ENCODE results near the gene USP7.

USP7 gene

GRCh38 chr16:8951447-8952280 is 12.0 kb downstream of the USP7 start:
- H3K4me1 ChIP-seq (ENCODE audit: control insufficient read depth, insufficient read depth, low read length, unreplicated experiment): peaks cover 9% of the 10 kb centered on the region
- no peaks in the 10 kb centered on the region for H3K36me3 ChIP-seq (ENCODE audit: insufficient read depth, low read length)
- H3K79me2 ChIP-seq (ENCODE audit: control insufficient read depth, insufficient read depth, low read length, unreplicated experiment): peaks cover 94% of the 10 kb centered on the region
- no peak overlapping the region for H3K27ac ChIP-seq (ENCODE audit: low read depth, low read length)
- no peak overlapping the region for H2AFZ ChIP-seq (ENCODE audit: low read length, unreplicated experiment)
- no peak overlapping the region for H3K4me3 ChIP-seq (ENCODE audit: low read depth, low read length)
- H3K27me3 ChIP-seq (ENCODE audit: insufficient read depth, low read length): no peaks in the 10 kb centered on the region

- H3K27me3 ChIP-seq (ENCODE audit: insufficient read depth, low read length): no peaks in the 10 kb centered on the region
- peaks cover 94% of the 10 kb centered on the region for H3K79me2 ChIP-seq (ENCODE audit: control insufficient read depth, insufficient read depth, low read length, unreplicated experiment)
- H3K27ac ChIP-seq (ENCODE audit: low read depth, low read length): no peak overlapping the region
Observed at GRCh38 chr16:8950580-8951077, 13.1 kb downstream of the USP7 start.

GRCh38 chr16:8949536-8950418 is 13.9 kb downstream of the USP7 start:
- Histone ChIP-seq H3K79me2 (ENCODE audit: control insufficient read depth, insufficient read depth, low read length, unreplicated experiment) (peaks cover 94% of the 10 kb centered on the region), H3K4me1 (ENCODE audit: control insufficient read depth, insufficient read depth, low read length, unreplicated experiment) (no peaks in the 10 kb centered on the region), H3K27ac (ENCODE audit: low read depth, low read length) (no peak overlapping the region), H2AFZ (ENCODE audit: low read length, unreplicated experiment) (no peak overlapping the region), H3K36me3 (ENCODE audit: insufficient read depth, low read length) (no peaks in the 10 kb centered on the region), H3K4me3 (ENCODE audit: low read depth, low read length) (no peak overlapping the region), H3K27me3 (ENCODE audit: insufficient read depth, low read length) (no peaks in the 10 kb centered on the region)

More at GRCh38 chr16:8950580-8951077, 13.1 kb downstream of the USP7 start:
- H2AFZ ChIP-seq (ENCODE audit: low read length, unreplicated experiment): no peak overlapping the region
- no peaks in the 10 kb centered on the region for H3K36me3 ChIP-seq (ENCODE audit: insufficient read depth, low read length)
- no peak overlapping the region for H3K4me3 ChIP-seq (ENCODE audit: low read depth, low read length)
- peaks cover under 1% of the 10 kb centered on the region for H3K4me1 ChIP-seq (ENCODE audit: control insufficient read depth, insufficient read depth, low read length, unreplicated experiment)

- Histone ChIP-seq H3K4me1 (ENCODE audit: control insufficient read depth, insufficient read depth, low read length, unreplicated experiment) (no peaks in the 10 kb centered on the region), H3K27ac (ENCODE audit: low read depth, low read length) (no peak overlapping the region)
Observed at GRCh38 chr16:8948831-8949230, 14.9 kb downstream of the USP7 start.

GRCh38 chr16:8948069-8948593 is 15.6 kb downstream of the USP7 start:
- no peaks in the 10 kb centered on the region for H3K36me3 ChIP-seq (ENCODE audit: insufficient read depth, low read length)
- H3K79me2 ChIP-seq (ENCODE audit: control insufficient read depth, insufficient read depth, low read length, unreplicated experiment): peaks cover 99% of the 10 kb centered on the region
- H3K4me1 ChIP-seq (ENCODE audit: control insufficient read depth, insufficient read depth, low read length, unreplicated experiment): no peaks in the 10 kb centered on the region
- no peak overlapping the region for H3K4me3 ChIP-seq (ENCODE audit: low read depth, low read length)
- no peaks in the 10 kb centered on the region for H3K27me3 ChIP-seq (ENCODE audit: insufficient read depth, low read length)
- no peak overlapping the region for H3K27ac ChIP-seq (ENCODE audit: low read depth, low read length)
- H2AFZ ChIP-seq (ENCODE audit: low read length, unreplicated experiment): no peak overlapping the region

More at GRCh38 chr16:8948831-8949230, 14.9 kb downstream of the USP7 start:
- Histone ChIP-seq H2AFZ (ENCODE audit: low read length, unreplicated experiment) (no peak overlapping the region), H3K4me3 (ENCODE audit: low read depth, low read length) (no peak overlapping the region), H3K79me2 (ENCODE audit: control insufficient read depth, insufficient read depth, low read length, unreplicated experiment) (peaks cover 95% of the 10 kb centered on the region), H3K27me3 (ENCODE audit: insufficient read depth, low read length) (no peaks in the 10 kb centered on the region), H3K36me3 (ENCODE audit: insufficient read depth, low read length) (no peaks in the 10 kb centered on the region)

- H3K27ac ChIP-seq (ENCODE audit: low read depth, low read length): no peak overlapping the region
- no peak overlapping the region for H3K4me3 ChIP-seq (ENCODE audit: low read depth, low read length)
- peaks cover 99% of the 10 kb centered on the region for H3K79me2 ChIP-seq (ENCODE audit: control insufficient read depth, insufficient read depth, low read length, unreplicated experiment)
- H3K4me1 ChIP-seq (ENCODE audit: control insufficient read depth, insufficient read depth, low read length, unreplicated experiment): no peaks in the 10 kb centered on the region
- H3K27me3 ChIP-seq (ENCODE audit: insufficient read depth, low read length): no peaks in the 10 kb centered on the region
- no peaks in the 10 kb centered on the region for H3K36me3 ChIP-seq (ENCODE audit: insufficient read depth, low read length)
- H2AFZ ChIP-seq (ENCODE audit: low read length, unreplicated experiment): no peak overlapping the region
Observed at GRCh38 chr16:8946544-8946943, 17.2 kb downstream of the USP7 start.

- no peaks in the 10 kb centered on the region for H3K4me1 ChIP-seq (ENCODE audit: control insufficient read depth, insufficient read depth, low read length, unreplicated experiment)
- H3K27ac ChIP-seq (ENCODE audit: low read depth, low read length): no peak overlapping the region
- H3K4me3 ChIP-seq (ENCODE audit: low read depth, low read length): no peak overlapping the region
- no peak overlapping the region for H2AFZ ChIP-seq (ENCODE audit: low read length, unreplicated experiment)
- H3K36me3 ChIP-seq (ENCODE audit: insufficient read depth, low read length): no peaks in the 10 kb centered on the region
- H3K79me2 ChIP-seq (ENCODE audit: control insufficient read depth, insufficient read depth, low read length, unreplicated experiment): peaks cover 99% of the 10 kb centered on the region
- no peaks in the 10 kb centered on the region for H3K27me3 ChIP-seq (ENCODE audit: insufficient read depth, low read length)
Observed at GRCh38 chr16:8945626-8946296, 17.9 kb downstream of the USP7 start.

GRCh38 chr16:8943966-8944759 is 19.5 kb downstream of the USP7 start:
- H3K36me3 ChIP-seq (ENCODE audit: insufficient read depth, low read length): no peaks in the 10 kb centered on the region
- no peak overlapping the region for H2AFZ ChIP-seq (ENCODE audit: low read length, unreplicated experiment)
- H3K27ac ChIP-seq (ENCODE audit: low read depth, low read length): no peak overlapping the region
- no peaks in the 10 kb centered on the region for H3K4me1 ChIP-seq (ENCODE audit: control insufficient read depth, insufficient read depth, low read length, unreplicated experiment)
- no peaks in the 10 kb centered on the region for H3K27me3 ChIP-seq (ENCODE audit: insufficient read depth, low read length)
- no peak overlapping the region for H3K4me3 ChIP-seq (ENCODE audit: low read depth, low read length)
- H3K79me2 ChIP-seq (ENCODE audit: control insufficient read depth, insufficient read depth, low read length, unreplicated experiment): peaks cover 99% of the 10 kb centered on the region

- Histone ChIP-seq H3K4me3 (ENCODE audit: low read depth, low read length) (no peak overlapping the region), H3K27me3 (ENCODE audit: insufficient read depth, low read length) (no peaks in the 10 kb centered on the region), H3K36me3 (ENCODE audit: insufficient read depth, low read length) (no peaks in the 10 kb centered on the region), H3K79me2 (ENCODE audit: control insufficient read depth, insufficient read depth, low read length, unreplicated experiment) (peaks cover 99% of the 10 kb centered on the region), H3K27ac (ENCODE audit: low read depth, low read length) (no peak overlapping the region), H2AFZ (ENCODE audit: low read length, unreplicated experiment) (no peak overlapping the region), H3K4me1 (ENCODE audit: control insufficient read depth, insufficient read depth, low read length, unreplicated experiment) (no peaks in the 10 kb centered on the region)
Observed at GRCh38 chr16:8943001-8943763, 20.5 kb downstream of the USP7 start.

Measured in ACC112 (cell line).